Endothelial cell (in vitro differentiated cells): ENCODE results near the gene RASA2. TPM values are rescaled to one million over a fixed set of nuclear protein-coding genes. Genes with fewer than 3 reads are reported as not detected.

Source experiments
- DNase-seq: peaks from one replicate; pipeline ENCODE4 v3.0.0; 2021; ENCODE audit warnings: low spot score
- H3K27ac Mint-ChIP-seq: one replicate; pipeline ENCODE4 v1.8.0; 2021; ENCODE audit warnings: mixed read lengths, inconsistent platforms; ENCODE audit not compliant: unreplicated experiment
- H3K27me3 Mint-ChIP-seq: one replicate; pipeline ENCODE4 v1.8.0; 2021; ENCODE audit warnings: mild to moderate bottlenecking, moderate library complexity, mixed read lengths, inconsistent platforms; ENCODE audit not compliant: unreplicated experiment
- H3K36me3 Mint-ChIP-seq: one replicate; pipeline ENCODE4 v1.8.0; 2021; ENCODE audit warnings: mild to moderate bottlenecking, low read depth, mixed read lengths, inconsistent platforms; ENCODE audit not compliant: unreplicated experiment
- H3K4me1 Mint-ChIP-seq: one replicate; pipeline ENCODE4 v1.8.0; 2021; ENCODE audit warnings: mild to moderate bottlenecking, mixed read lengths, inconsistent platforms; ENCODE audit not compliant: unreplicated experiment
- H3K4me3 Mint-ChIP-seq: one replicate; pipeline ENCODE4 v1.8.0; 2021; ENCODE audit warnings: mild to moderate bottlenecking, mixed read lengths, inconsistent platforms; ENCODE audit not compliant: unreplicated experiment
- H3K9me3 Mint-ChIP-seq: one replicate; pipeline ENCODE4 v1.8.0; 2021; ENCODE audit warnings: mixed read lengths, inconsistent platforms; ENCODE audit not compliant: unreplicated experiment
- CTCF ChIP-seq: fragments of 200-600 bp; sonication (generic); IDR thresholded peaks from one replicate; pipeline ENCODE4 v1.5.0; 2021; ENCODE audit warnings: antibody characterized with exemption; ENCODE audit not compliant: unreplicated experiment
- total RNA-seq: library from RNA; stranded (reverse); fragmentation: NEBNext Ultra II Directional; extraction: Animal tissue kit (Norgen Biotek cat#: 25700); gene quantifications from one replicate; pipeline ENCODE4 v1.2.1, GENCODE V29; 2021; ENCODE audit not compliant: unreplicated experiment

RASA2 gene
- total RNA-seq, 1 donor from 2014 or later = 32.5 TPM

- Mint-ChIP-seq H3K4me3 (peak overlapping the region; percentile 91), H3K9me3 (no peaks in the 10 kb centered on the region), H3K36me3 (peaks cover 4% of the 10 kb centered on the region), H3K27ac (peak overlapping the region; percentile 79), H3K4me1 (peaks cover 33% of the 10 kb centered on the region), H3K27me3 (peaks cover 19% of the 10 kb centered on the region)
- DNase-seq = no peak
- TF ChIP-seq CTCF = no peak
These were observed 406 bp upstream of the RASA2 start for GRCh38 chr3:141486496-141486745.

- H3K9me3 Mint-ChIP-seq = no peaks in the 10 kb centered on the region
- H3K36me3 Mint-ChIP-seq = peaks cover 4% of the 10 kb centered on the region
- H3K27ac Mint-ChIP-seq = peak overlapping the region; percentile 99
- peaks cover 33% of the 10 kb centered on the region for H3K4me1 Mint-ChIP-seq
- H3K27me3 Mint-ChIP-seq = peaks cover 19% of the 10 kb centered on the region
- DNase-seq = peak; percentile 69
- no peak for TF ChIP-seq CTCF
- H3K4me3 Mint-ChIP-seq = peak overlapping the region; percentile 96
These were observed 860 bp downstream of the RASA2 start for GRCh38 chr3:141487521-141488252.

- Mint-ChIP-seq H3K4me1 (peaks cover 41% of the 10 kb centered on the region), H3K27me3 (peaks cover 19% of the 10 kb centered on the region), H3K9me3 (no peaks in the 10 kb centered on the region), H3K36me3 (peaks cover 4% of the 10 kb centered on the region), H3K4me3 (peak overlapping the region; percentile 77), H3K27ac (peak overlapping the region; percentile 89)
- DNase-seq = no peak
- TF ChIP-seq CTCF = no peak
These were observed 2.4 kb downstream of the RASA2 start for GRCh38 chr3:141489203-141489602.

- TF ChIP-seq CTCF = no peak
- Mint-ChIP-seq H3K27me3 (peaks cover 17% of the 10 kb centered on the region), H3K9me3 (no peaks in the 10 kb centered on the region), H3K4me3 (no peak overlapping the region), H3K36me3 (peaks cover 4% of the 10 kb centered on the region), H3K4me1 (peaks cover 49% of the 10 kb centered on the region), H3K27ac (no peak overlapping the region)
- DNase-seq = no peak
These were observed 4.3 kb downstream of the RASA2 start for GRCh38 chr3:141491081-141491480.

GRCh38 chr3:141491929-141492328 is 5.1 kb downstream of the RASA2 start:
- no peaks in the 10 kb centered on the region for H3K9me3 Mint-ChIP-seq
- no peak for TF ChIP-seq CTCF
- H3K4me1 Mint-ChIP-seq = peaks cover 44% of the 10 kb centered on the region
- H3K36me3 Mint-ChIP-seq = peaks cover 4% of the 10 kb centered on the region
- DNase-seq = no peak
- H3K4me3 Mint-ChIP-seq = no peak overlapping the region
- no peak overlapping the region for H3K27ac Mint-ChIP-seq
- H3K27me3 Mint-ChIP-seq = peaks cover 12% of the 10 kb centered on the region
